ENCODE measurements around the gene PUDP. TPM values are rescaled to one million over a fixed set of nuclear protein-coding genes. Genes with fewer than 3 reads are reported as not detected.

Gene PUDP
- total RNA-seq, 1 experiment from 2014 or later, result 41.2 TPM

- Histone ChIP-seq H3K9me3 (ENCODE audit: low read length) (no peaks in the 10 kb centered on the region), H3K4me2 (ENCODE audit: low read depth, low read length, poor library complexity, severe bottlenecking) (peak overlapping the region; percentile 88), H3K4me3 (ENCODE audit: low read length) (peak overlapping the region; percentile 69), H3K79me2 (ENCODE audit: low read length) (peaks cover 51% of the 10 kb centered on the region), H3K27ac (ENCODE audit: low read length) (peak overlapping the region; percentile 100), H3K4me1 (ENCODE audit: low read length) (peaks cover 98% of the 10 kb centered on the region), H3K36me3 (ENCODE audit: insufficient read depth, low read length) (peaks cover 6% of the 10 kb centered on the region; the same call in 1 of the 2 replicates), H3K27me3 (ENCODE audit: low read length) (no peaks in the 10 kb centered on the region), H3K9ac (ENCODE audit: low read length) (peak overlapping the region; percentile 91), H3K9me2 (replicated peaks; ENCODE audit: insufficient read depth, low read length) (no peaks in the 10 kb centered on the region), H4K20me1 (ENCODE audit: insufficient read depth, low read depth, low read length) (no peaks in the 10 kb centered on the region), H2AFZ (ENCODE audit: low read length) (no peak overlapping the region)
- DNase-seq, result peak; percentile 90
Observed at GRCh38 chrX:7112071-7112470, 35.9 kb downstream of the PUDP start.

GRCh38 chrX:7111518-7111917 lies 36.4 kb downstream of the PUDP start:
- Histone ChIP-seq H4K20me1 (ENCODE audit: insufficient read depth, low read depth, low read length) (no peaks in the 10 kb centered on the region), H2AFZ (ENCODE audit: low read length) (no peak overlapping the region), H3K27me3 (ENCODE audit: low read length) (no peaks in the 10 kb centered on the region), H3K9me3 (ENCODE audit: low read length) (no peaks in the 10 kb centered on the region), H3K79me2 (ENCODE audit: low read length) (peaks cover 50% of the 10 kb centered on the region), H3K4me3 (ENCODE audit: low read length) (peak overlapping the region; percentile 69), H3K36me3 (ENCODE audit: insufficient read depth, low read length) (0 out of 2 replicates have a peak, but pooled peaks cover under 1% of the 10 kb centered on the region), H3K4me2 (ENCODE audit: low read depth, low read length, poor library complexity, severe bottlenecking) (peak overlapping the region; percentile 88), H3K4me1 (ENCODE audit: low read length) (peaks cover 97% of the 10 kb centered on the region), H3K27ac (ENCODE audit: low read length) (peak overlapping the region; percentile 100), H3K9ac (ENCODE audit: low read length) (peak overlapping the region; percentile 91), H3K9me2 (replicated peaks; ENCODE audit: insufficient read depth, low read length) (no peaks in the 10 kb centered on the region)
- DNase-seq, result peak; percentile 79

- H3K36me3 ChIP-seq (ENCODE audit: insufficient read depth, low read length), result no peaks in the 10 kb centered on the region
- H3K9me3 ChIP-seq (ENCODE audit: low read length), result no peaks in the 10 kb centered on the region
- DNase-seq, result peak; percentile 97
- H3K4me1 ChIP-seq (ENCODE audit: low read length), result peaks cover 91% of the 10 kb centered on the region
- H3K9me2 ChIP-seq (replicated peaks; ENCODE audit: insufficient read depth, low read length), result no peaks in the 10 kb centered on the region
- H3K4me2 ChIP-seq (ENCODE audit: low read depth, low read length, poor library complexity, severe bottlenecking), result peak overlapping the region; percentile 88
- H3K4me3 ChIP-seq (ENCODE audit: low read length), result peak overlapping the region; percentile 69
- peak overlapping the region; percentile 92 for H3K9ac ChIP-seq (ENCODE audit: low read length)
- H2AFZ ChIP-seq (ENCODE audit: low read length), result no peak overlapping the region
- H3K27me3 ChIP-seq (ENCODE audit: low read length), result no peaks in the 10 kb centered on the region
- H3K79me2 ChIP-seq (ENCODE audit: low read length), result peaks cover 48% of the 10 kb centered on the region
- H4K20me1 ChIP-seq (ENCODE audit: insufficient read depth, low read depth, low read length), result no peaks in the 10 kb centered on the region
- H3K27ac ChIP-seq (ENCODE audit: low read length), result peak overlapping the region; percentile 100
Observed at GRCh38 chrX:7110821-7111276, 37.1 kb downstream of the PUDP start.

- Histone ChIP-seq H3K9me2 (replicated peaks; ENCODE audit: insufficient read depth, low read length) (no peaks in the 10 kb centered on the region), H3K9ac (ENCODE audit: low read length) (peak overlapping the region; percentile 92), H3K36me3 (ENCODE audit: insufficient read depth, low read length) (peaks cover 3% of the 10 kb centered on the region; the same call in 1 of the 2 replicates), H3K4me1 (ENCODE audit: low read length) (peaks cover 83% of the 10 kb centered on the region), H2AFZ (ENCODE audit: low read length) (no peak overlapping the region), H3K4me2 (ENCODE audit: low read depth, low read length, poor library complexity, severe bottlenecking) (peak overlapping the region; percentile 88), H4K20me1 (ENCODE audit: insufficient read depth, low read depth, low read length) (no peaks in the 10 kb centered on the region), H3K27ac (ENCODE audit: low read length) (peak overlapping the region; percentile 100), H3K27me3 (ENCODE audit: low read length) (no peaks in the 10 kb centered on the region), H3K9me3 (ENCODE audit: low read length) (no peaks in the 10 kb centered on the region), H3K79me2 (ENCODE audit: low read length) (peaks cover 48% of the 10 kb centered on the region), H3K4me3 (ENCODE audit: low read length) (peak overlapping the region; percentile 57)
- peak; percentile 91 for DNase-seq
Observed at GRCh38 chrX:7109838-7110793, 37.8 kb downstream of the PUDP start.

- no peak overlapping the region for H2AFZ ChIP-seq (ENCODE audit: low read length)
- no peaks in the 10 kb centered on the region for H3K9me3 ChIP-seq (ENCODE audit: low read length)
- H3K4me1 ChIP-seq (ENCODE audit: low read length), result peaks cover 73% of the 10 kb centered on the region
- no peaks in the 10 kb centered on the region for H3K27me3 ChIP-seq (ENCODE audit: low read length)
- peaks cover 42% of the 10 kb centered on the region for H3K79me2 ChIP-seq (ENCODE audit: low read length)
- no peaks in the 10 kb centered on the region for H4K20me1 ChIP-seq (ENCODE audit: insufficient read depth, low read depth, low read length)
- H3K4me2 ChIP-seq (ENCODE audit: low read depth, low read length, poor library complexity, severe bottlenecking), result peak overlapping the region; percentile 88
- peak; percentile 83 for DNase-seq
- H3K27ac ChIP-seq (ENCODE audit: low read length), result peak overlapping the region; percentile 100
- peak overlapping the region; percentile 92 for H3K9ac ChIP-seq (ENCODE audit: low read length)
- peak overlapping the region; percentile 57 for H3K4me3 ChIP-seq (ENCODE audit: low read length)
- H3K36me3 ChIP-seq (ENCODE audit: insufficient read depth, low read length), result peaks cover 11% of the 10 kb centered on the region
- no peaks in the 10 kb centered on the region for H3K9me2 ChIP-seq (replicated peaks; ENCODE audit: insufficient read depth, low read length)
Observed at GRCh38 chrX:7109049-7109531, 38.9 kb downstream of the PUDP start.

- Histone ChIP-seq H3K4me3 (ENCODE audit: low read length) (peak overlapping the region; percentile 57; the same call in 1 of the 2 replicates), H3K27me3 (ENCODE audit: low read length) (no peaks in the 10 kb centered on the region), H3K4me1 (ENCODE audit: low read length) (peaks cover 62% of the 10 kb centered on the region), H3K9me2 (replicated peaks; ENCODE audit: insufficient read depth, low read length) (no peaks in the 10 kb centered on the region), H4K20me1 (ENCODE audit: insufficient read depth, low read depth, low read length) (no peaks in the 10 kb centered on the region), H3K27ac (ENCODE audit: low read length) (peak overlapping the region; percentile 100), H3K9me3 (ENCODE audit: low read length) (no peaks in the 10 kb centered on the region), H2AFZ (ENCODE audit: low read length) (no peak overlapping the region), H3K79me2 (ENCODE audit: low read length) (peaks cover 44% of the 10 kb centered on the region), H3K9ac (ENCODE audit: low read length) (peak overlapping the region; percentile 92), H3K4me2 (ENCODE audit: low read depth, low read length, poor library complexity, severe bottlenecking) (peak overlapping the region; percentile 88), H3K36me3 (ENCODE audit: insufficient read depth, low read length) (peaks cover 21% of the 10 kb centered on the region)
- peak; percentile 67 for DNase-seq
Observed at GRCh38 chrX:7108030-7108429, 39.9 kb downstream of the PUDP start.

GRCh38 chrX:7106649-7107048 lies 41.3 kb downstream of the PUDP start:
- H3K27ac ChIP-seq (ENCODE audit: low read length), result peak overlapping the region; percentile 100
- no peaks in the 10 kb centered on the region for H4K20me1 ChIP-seq (ENCODE audit: insufficient read depth, low read depth, low read length)
- H3K36me3 ChIP-seq (ENCODE audit: insufficient read depth, low read length), result peaks cover 27% of the 10 kb centered on the region
- H2AFZ ChIP-seq (ENCODE audit: low read length), result no peak overlapping the region
- no peak overlapping the region for H3K9ac ChIP-seq (ENCODE audit: low read length)
- peaks cover 57% of the 10 kb centered on the region for H3K79me2 ChIP-seq (ENCODE audit: low read length)
- no peak for DNase-seq
- H3K4me2 ChIP-seq (ENCODE audit: low read depth, low read length, poor library complexity, severe bottlenecking), result no peak overlapping the region
- H3K27me3 ChIP-seq (ENCODE audit: low read length), result no peaks in the 10 kb centered on the region
- H3K4me1 ChIP-seq (ENCODE audit: low read length), result peaks cover 61% of the 10 kb centered on the region
- H3K9me2 ChIP-seq (replicated peaks; ENCODE audit: insufficient read depth, low read length), result no peaks in the 10 kb centered on the region
- no peaks in the 10 kb centered on the region for H3K9me3 ChIP-seq (ENCODE audit: low read length)
- H3K4me3 ChIP-seq (ENCODE audit: low read length), result no peak overlapping the region

GRCh38 chrX:7102119-7102518 lies 45.8 kb downstream of the PUDP start:
- Histone ChIP-seq H2AFZ (ENCODE audit: low read length) (no peak overlapping the region), H3K27ac (ENCODE audit: low read length) (peak overlapping the region; percentile 32), H3K4me3 (ENCODE audit: low read length) (no peak overlapping the region), H3K9me2 (replicated peaks; ENCODE audit: insufficient read depth, low read length) (no peaks in the 10 kb centered on the region), H3K27me3 (ENCODE audit: low read length) (no peaks in the 10 kb centered on the region), H3K4me2 (ENCODE audit: low read depth, low read length, poor library complexity, severe bottlenecking) (no peak overlapping the region), H4K20me1 (ENCODE audit: insufficient read depth, low read depth, low read length) (no peaks in the 10 kb centered on the region), H3K9ac (ENCODE audit: low read length) (no peak overlapping the region), H3K36me3 (ENCODE audit: insufficient read depth, low read length) (peaks cover 27% of the 10 kb centered on the region), H3K79me2 (ENCODE audit: low read length) (peaks cover 81% of the 10 kb centered on the region), H3K4me1 (ENCODE audit: low read length) (peaks cover 32% of the 10 kb centered on the region), H3K9me3 (ENCODE audit: low read length) (no peaks in the 10 kb centered on the region)
- DNase-seq, result no peak

Measured in Karpas-422 (cell line).